OCI-LY3 (cell line): ENCODE measurements around the gene FHIP2A.
"Not testable (repeated sequence)": the region's sequence is repeated elsewhere in the genome, so short reads cannot be mapped to it uniquely, and the experiment has no call there.

Experiments used
- CTCF ChIP-seq: fragments of 200-600, 300-600 bp; sonication (generic); IDR thresholded peaks from 2 replicates; pipeline ENCODE4 v1.5.1; 2014; ENCODE audit warnings: antibody characterized with exemption, low read length, low read depth
- EZH2phosphoT487 ChIP-seq: fragments of 200-600 bp; shearing (Covaris generic); IDR thresholded peaks from 2 replicates; pipeline ENCODE4 v1.6.1; 2018; ENCODE audit warnings: antibody characterized with exemption, mixed run types, low read depth

DNA sequence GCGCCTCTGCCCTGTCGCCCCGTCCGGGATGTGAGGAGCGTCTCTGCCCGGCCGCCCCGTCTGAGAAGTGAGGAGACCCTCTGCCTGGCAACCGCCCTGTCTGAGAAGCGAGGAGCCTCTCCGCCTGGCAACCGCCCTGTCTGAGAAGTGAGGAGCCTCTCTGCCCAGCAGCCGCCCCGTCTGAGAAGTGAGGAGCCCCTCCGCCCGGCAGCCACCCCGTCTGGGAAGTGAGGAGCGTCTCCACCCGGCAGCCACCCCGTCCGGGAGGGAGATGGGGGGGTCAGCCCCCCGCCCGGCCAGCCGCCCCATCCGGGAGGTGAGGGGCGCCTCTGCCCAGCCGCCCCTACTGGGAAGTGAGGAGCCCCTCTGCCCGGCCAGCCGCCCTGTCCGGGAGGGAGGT lies 34.4 kb upstream of the FHIP2A start:
- not testable (repeated sequence) for TF ChIP-seq CTCF, EZH2phosphoT487
